A673 (cell line): ENCODE data around the gene VAV3.

ENCODE experiments used
- CTCF ChIP-seq: fragments of 300-800, 200-600 bp; sonication (generic); conservative IDR thresholded peaks from 2 replicates; pipeline ENCODE4 v1.5.1; 2017; ENCODE audit warnings: low read depth, mild to moderate bottlenecking, antibody characterized with exemption, low read length, moderate library complexity, mixed read lengths
- EZH2 ChIP-seq: fragments of 200-600 bp; sonication (generic); IDR thresholded peaks from 2 replicates; pipeline ENCODE4 v1.6.1; 2017; ENCODE audit warnings: borderline replicate concordance, low read depth, mild to moderate bottlenecking, mixed read lengths, antibody characterized with exemption, low read length; ENCODE audit not compliant: poor library complexity, severe bottlenecking

GRCh38 chr1:107622966-107623365 is 342.0 kb downstream of the VAV3 start:
- TF ChIP-seq CTCF (no peak), EZH2 (no peak)
